BJ (cell line): Measurements from ENCODE around the gene NAGA. TPM values are rescaled to one million over a fixed set of nuclear protein-coding genes. Genes with fewer than 3 reads are reported as not detected.

Experiments used
- CTCF ChIA-PET: fragments of 350-600 bp; formaldehyde crosslinking; extraction: SDS; loops from one replicate; lab custom pipeline; 2021; ENCODE audit warnings: antibody characterized with exemption, inconsistent platforms; lab: Yijun Ruan, JAX
- POLR2A ChIA-PET: fragments of 300-600 bp; sonication (Branson Sonifier 250); formaldehyde crosslinking; extraction: SDS; loops from one replicate; lab custom pipeline; 2021; ENCODE audit warnings: antibody characterized with exemption; lab: Charles Lee
- DNase-seq: peaks from one replicate; pipeline ENCODE4 v3.0.0-alpha.2; 2011; ENCODE audit warnings: low read depth
- H3K27me3 ChIP-seq: 2 replicates; pipeline ENCODE4 v1.6.0; 2011; ENCODE audit warnings: low read length; ENCODE audit not compliant: control insufficient read depth, insufficient read depth
- H3K36me3 ChIP-seq: 2 replicates; pipeline ENCODE4 v1.5.1; 2011; ENCODE audit warnings: low read length; ENCODE audit not compliant: control insufficient read depth, insufficient read depth
- H3K4me3 ChIP-seq: 2 replicates; pipeline ENCODE4 v1.5.1; 2011; ENCODE audit warnings: low read depth, mild to moderate bottlenecking, control low read depth, low read length
- CTCF ChIP-seq: IDR thresholded peaks from 2 replicates; pipeline ENCODE4 v1.5.1; 2011; ENCODE audit warnings: low read depth, mild to moderate bottlenecking, control low read depth, inconsistent platforms, low read length, moderate library complexity; ENCODE audit not compliant: insufficient read depth
- polyA plus RNA-seq: library from polyadenylated mRNA; depleted of rRNA; stranded (reverse); fragments of >200 nt; gene quantifications from 2 replicates; pipeline ENCODE4 v1.2.3, GENCODE V29; 2011

NAGA gene
- polyA plus RNA-seq, 1 experiment, result 68.4 TPM

GRCh38 chr22:42068291-42068690, 2.3 kb downstream of the NAGA start:
- DNase-seq, result no peak
- ChIA-PET POLR2A (no interaction called here), CTCF (interaction anchor here (2.1 kb wide), 1 partner anchor 10 kb away, joined by 5 read pairs; no protein-coding TSS in a partner anchor)
- H3K36me3 ChIP-seq, result peaks cover 4% of the 10 kb centered on the region
- no peak overlapping the region for H3K4me3 ChIP-seq
- H3K27me3 ChIP-seq, result no peaks in the 10 kb centered on the region
- no peak for TF ChIP-seq CTCF

GRCh38 chr22:42067671-42068251, 2.9 kb downstream of the NAGA start:
- POLR2A ChIA-PET, result no interaction called here
- peaks cover 4% of the 10 kb centered on the region for H3K36me3 ChIP-seq
- H3K4me3 ChIP-seq, result no peak overlapping the region
- TF ChIP-seq CTCF, result no peak
- DNase-seq, result no peak
- CTCF ChIA-PET, result interaction anchor here (2.1 kb wide), 1 partner anchor 9 kb away, joined by 5 read pairs; no protein-coding TSS in a partner anchor
- no peaks in the 10 kb centered on the region for H3K27me3 ChIP-seq

GRCh38 chr22:42066937-42067336, 3.7 kb downstream of the NAGA start:
- CTCF ChIA-PET, result interaction anchor here (2.1 kb wide), 1 partner anchor 8 kb away, joined by 5 read pairs; no protein-coding TSS in a partner anchor
- POLR2A ChIA-PET, result interaction anchor here (0.6 kb wide), 1 partner anchor 13 kb away, joined by 3 read pairs; the partner anchor contains the start of gene SMDT1
- H3K4me3 ChIP-seq, result no peak overlapping the region
- no peaks in the 10 kb centered on the region for H3K27me3 ChIP-seq
- no peak for TF ChIP-seq CTCF
- no peak for DNase-seq
- H3K36me3 ChIP-seq, result peaks cover 7% of the 10 kb centered on the region

GRCh38 chr22:42066126-42066761, 4.4 kb downstream of the NAGA start:
- DNase-seq, result no peak
- H3K27me3 ChIP-seq, result no peaks in the 10 kb centered on the region
- TF ChIP-seq CTCF, result no peak
- POLR2A ChIA-PET, result interaction anchor here (0.6 kb wide), 1 partner anchor 13 kb away, joined by 3 read pairs; the partner anchor contains the start of gene SMDT1
- CTCF ChIA-PET, result interaction anchor here (2.1 kb wide), 1 partner anchor 8 kb away, joined by 5 read pairs; no protein-coding TSS in a partner anchor
- peaks cover 7% of the 10 kb centered on the region for H3K36me3 ChIP-seq
- no peak overlapping the region for H3K4me3 ChIP-seq

- DNase-seq, result no peak
- H3K27me3 ChIP-seq, result no peaks in the 10 kb centered on the region
- TF ChIP-seq CTCF, result no peak
- peaks cover 7% of the 10 kb centered on the region for H3K36me3 ChIP-seq
- no peak overlapping the region for H3K4me3 ChIP-seq
- ChIA-PET POLR2A (no interaction called here), CTCF (interaction anchor here (1.0 kb wide), 1 partner anchor 25 kb away, joined by 3 read pairs; the partner anchor contains the start of gene NDUFA6)
Observed at GRCh38 chr22:42065438-42066125, 5.0 kb downstream of the NAGA start.
